Measurements from ENCODE around the gene OTUD4. TPM values are rescaled to one million over a fixed set of nuclear protein-coding genes. Genes with fewer than 3 reads are reported as not detected.

The OTUD4 gene
- total and polyA plus RNA-seq, 2 donors (not counting 1 experiment from before 2014, with no cell fraction given): 9.7 to 51.0 TPM

- Mint-ChIP-seq H3K27me3 (no peaks in the 10 kb centered on the region), H3K9me3 (ENCODE audit: insufficient read depth) (no peaks in the 10 kb centered on the region), H3K4me1 (peaks cover 32% of the 10 kb centered on the region), H3K4me3 (no peak overlapping the region), H3K27ac (no peak overlapping the region)
- intact Hi-C loops (cut with micrococcal nuclease): no loop called here
- H3K4me1 ChIP-seq (ENCODE audit: control insufficient read depth in 2 of 2, insufficient read depth in 2 of 2, low read length in 2 of 2): peaks cover 26 to 40% of the 10 kb centered on the region in 2 donors
- peaks cover 68% of the 10 kb centered on the region for H3K79me2 ChIP-seq (ENCODE audit: control insufficient read depth, insufficient read depth, low read length)
- ChIA-PET CTCF (no interaction called here), POLR2A (no interaction called here)
- no peaks in the 10 kb centered on the region for H3K27me3 ChIP-seq (replicated peaks in 1 of 4; ENCODE audit: control extremely low read depth in 1 of 4, control insufficient read depth in 3 of 4, insufficient read depth in 4 of 4, low read length in 3 of 4)
- WGBS (ENCODE audit: insufficient coverage): 95% methylated on average over 2 of the region's 2 CpGs
- no peak overlapping the region for H2AFZ ChIP-seq (ENCODE audit: insufficient read depth, low read depth, low read length, poor library complexity, severe bottlenecking)
- peaks cover 2 to 28% of the 10 kb centered on the region in 2 experiments for H3K36me3 ChIP-seq (replicated peaks in 1 of 2; ENCODE audit: control extremely low read depth in 1 of 2, control insufficient read depth in 1 of 2, extremely low read depth in 1 of 2, insufficient read depth in 2 of 2, low read length in 1 of 2)
- no peak for TF ChIP-seq EZH2 (IDR thresholded peaks at IDR 0.05; ENCODE audit: borderline replicate concordance, insufficient read depth, low read depth, low read length, poor library complexity, severe bottlenecking)
- no peak overlapping the region for H3K9ac ChIP-seq (ENCODE audit: low read length)
- H4K20me1 ChIP-seq (ENCODE audit: control insufficient read depth, insufficient read depth, low read length, poor library complexity, severe bottlenecking): no peaks in the 10 kb centered on the region
- ATAC-seq (ENCODE audit: low read depth) (no peak), DNase-seq (no peak)
- H3K9me3 ChIP-seq (ENCODE audit: control extremely low read depth in 1 of 3, control insufficient read depth in 2 of 3, insufficient read depth in 1 of 3, low read length in 2 of 3): no peaks in the 10 kb centered on the region
- H3K4me3 ChIP-seq (ENCODE audit: control extremely low read depth in 1 of 5, extremely low read depth in 1 of 5, insufficient read depth in 1 of 5, low read depth in 2 of 5, low read length in 4 of 5): no peak overlapping the region
- H3K4me2 ChIP-seq (replicated peaks; ENCODE audit: low read depth, low read length, poor library complexity, severe bottlenecking): peak overlapping the region; percentile 8
- H3K27ac ChIP-seq (ENCODE audit: low read length in 2 of 2): peak overlapping the region in 1 of 2 donors; percentile 59
Observed at GRCh38 chr4:145102619-145103018, 77.8 kb downstream of the OTUD4 start.

GRCh38 chr4:145101091-145101490 is 79.3 kb downstream of the OTUD4 start:
- peaks cover 37 to 48% of the 10 kb centered on the region in 2 donors for H3K4me1 ChIP-seq (ENCODE audit: control insufficient read depth in 2 of 2, insufficient read depth in 2 of 2, low read length in 2 of 2)
- no peaks in the 10 kb centered on the region for H3K9me3 Mint-ChIP-seq (ENCODE audit: insufficient read depth)
- WGBS (ENCODE audit: insufficient coverage): 100% methylated on average over 1 of the region's 1 CpG
- no peaks in the 10 kb centered on the region for H3K27me3 Mint-ChIP-seq
- no peaks in the 10 kb centered on the region for H4K20me1 ChIP-seq (ENCODE audit: control insufficient read depth, insufficient read depth, low read length, poor library complexity, severe bottlenecking)
- H3K4me3 Mint-ChIP-seq: no peak overlapping the region
- peaks cover 82% of the 10 kb centered on the region for H3K79me2 ChIP-seq (ENCODE audit: control insufficient read depth, insufficient read depth, low read length)
- CTCF ChIA-PET: no interaction called here
- no peak for DNase-seq
- no peak overlapping the region for H2AFZ ChIP-seq (ENCODE audit: insufficient read depth, low read depth, low read length, poor library complexity, severe bottlenecking)
- H3K4me3 ChIP-seq (ENCODE audit: control extremely low read depth in 1 of 5, extremely low read depth in 1 of 5, insufficient read depth in 1 of 5, low read depth in 2 of 5, low read length in 4 of 5): no peak overlapping the region
- H3K27me3 ChIP-seq (replicated peaks in 1 of 4; ENCODE audit: control extremely low read depth in 1 of 4, control insufficient read depth in 3 of 4, insufficient read depth in 4 of 4, low read length in 3 of 4): no peaks in the 10 kb centered on the region
- H3K9ac ChIP-seq (ENCODE audit: low read length): no peak overlapping the region
- peaks cover 0 to 14% of the 10 kb centered on the region in 2 experiments for H3K36me3 ChIP-seq (replicated peaks in 1 of 2; ENCODE audit: control extremely low read depth in 1 of 2, control insufficient read depth in 1 of 2, extremely low read depth in 1 of 2, insufficient read depth in 2 of 2, low read length in 1 of 2)
- ATAC-seq (ENCODE audit: low read depth): no peak
- peaks cover 38% of the 10 kb centered on the region for H3K4me1 Mint-ChIP-seq
- H3K27ac ChIP-seq (ENCODE audit: low read length in 2 of 2): no peak overlapping the region
- H3K4me2 ChIP-seq (replicated peaks; ENCODE audit: low read depth, low read length, poor library complexity, severe bottlenecking): no peak overlapping the region
- intact Hi-C loops (cut with micrococcal nuclease): no loop called here
- no peaks in the 10 kb centered on the region for H3K9me3 ChIP-seq (ENCODE audit: control extremely low read depth in 1 of 3, control insufficient read depth in 2 of 3, insufficient read depth in 1 of 3, low read length in 2 of 3)
- TF ChIP-seq CTCF (IDR thresholded peaks at IDR 0.05) (no peak), EZH2 (IDR thresholded peaks at IDR 0.05; ENCODE audit: borderline replicate concordance, insufficient read depth, low read depth, low read length, poor library complexity, severe bottlenecking) (no peak)
- POLR2A ChIA-PET: no interaction called here
- H3K27ac Mint-ChIP-seq: no peak overlapping the region
